TTC549 (cell line): Measurements from ENCODE around the gene PARP16.
"Not testable (repeated sequence)": the region's sequence is repeated elsewhere in the genome, so short reads cannot be mapped to it uniquely, and the experiment has no call there.

Experiments used
- FAIRE-seq: peaks from 2 replicates; lab custom pipeline; 2012; peaks lifted over from hg19 to GRCh38; lab: Jason Lieb, UNC

The PARP16 gene

GRCh38 chr15:65232520-65232919 lies 54.2 kb downstream of the PARP16 start:
- no peak for FAIRE-seq

GRCh38 chr15:65231306-65231705 lies 55.4 kb downstream of the PARP16 start:
- no peak for FAIRE-seq

DNA sequence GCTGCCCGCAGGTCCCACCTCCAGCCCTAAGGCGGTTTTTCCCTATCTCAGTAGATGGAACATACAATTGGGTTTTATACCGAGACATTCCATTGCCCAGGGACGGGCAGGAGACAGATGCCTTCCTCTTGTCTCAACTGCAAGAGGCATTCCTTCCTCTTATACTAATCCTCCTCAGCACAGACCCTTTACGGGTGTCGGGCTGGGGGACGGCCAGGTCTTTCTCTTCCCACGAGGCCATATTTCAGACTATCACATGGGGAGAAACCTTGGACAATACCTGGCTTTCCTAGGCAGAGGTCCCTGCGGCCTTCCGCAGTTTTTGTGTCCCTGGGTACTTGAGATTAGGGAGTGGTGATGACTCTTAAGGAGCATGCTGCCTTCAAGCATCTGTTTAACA lies 59.8 kb downstream of the PARP16 start:
- not testable (repeated sequence) for FAIRE-seq

GRCh38 chr15:65226221-65226620 lies 60.5 kb downstream of the PARP16 start:
- FAIRE-seq, result no peak

GRCh38 chr15:65223996-65224395 lies 62.7 kb downstream of the PARP16 start:
- FAIRE-seq, result no peak

- no peak for FAIRE-seq
These were observed 63.8 kb downstream of the PARP16 start for GRCh38 chr15:65222891-65223290.

- FAIRE-seq, result no peak
These were observed 65.0 kb downstream of the PARP16 start for GRCh38 chr15:65221697-65222096.

GRCh38 chr15:65219137-65219536 lies 67.5 kb downstream of the PARP16 start:
- no peak for FAIRE-seq

DNA sequence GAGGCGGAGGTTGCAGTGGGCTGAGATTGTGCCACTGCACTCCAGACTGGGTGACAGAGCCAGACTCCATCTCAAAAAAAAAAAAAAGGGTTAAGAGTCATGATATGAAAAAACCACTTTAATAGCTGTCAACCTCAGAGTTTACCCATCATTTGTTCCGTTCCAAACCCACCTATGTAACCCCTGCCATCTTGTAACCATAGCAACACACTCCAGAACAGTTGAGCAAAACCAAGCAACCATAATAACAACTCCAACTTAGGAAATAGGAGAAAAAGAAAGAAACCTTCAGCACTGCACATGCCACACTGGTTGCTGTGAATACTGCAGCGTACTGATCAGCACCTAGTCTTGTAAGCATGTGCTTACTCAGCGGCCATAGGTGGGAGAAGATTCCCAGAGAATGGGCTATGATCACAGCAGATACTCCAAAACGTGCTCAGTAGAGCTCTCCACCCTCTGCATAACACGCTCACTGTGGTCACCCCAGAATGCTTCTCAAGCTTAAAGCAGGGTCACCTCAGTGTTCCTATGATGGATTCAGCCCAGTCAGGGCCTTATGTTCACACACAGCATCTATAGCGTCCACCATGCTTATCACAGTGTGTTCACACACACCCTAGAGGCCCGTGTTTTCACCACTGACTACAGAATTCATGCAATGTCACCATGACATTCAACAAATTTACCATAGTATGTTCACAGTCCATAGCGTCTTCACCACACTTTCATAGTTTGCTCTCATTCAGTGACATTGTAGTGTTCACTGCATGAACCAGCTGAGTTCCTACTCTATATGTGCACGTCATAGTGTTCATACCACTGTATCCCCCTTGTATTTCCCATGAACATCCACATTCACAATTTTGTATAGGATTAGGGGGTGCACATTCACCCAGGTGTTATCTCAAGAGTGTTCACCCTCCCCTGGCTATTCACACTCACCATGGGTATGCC lies 68.9 kb downstream of the PARP16 start:
- FAIRE-seq, result no peak

DNA sequence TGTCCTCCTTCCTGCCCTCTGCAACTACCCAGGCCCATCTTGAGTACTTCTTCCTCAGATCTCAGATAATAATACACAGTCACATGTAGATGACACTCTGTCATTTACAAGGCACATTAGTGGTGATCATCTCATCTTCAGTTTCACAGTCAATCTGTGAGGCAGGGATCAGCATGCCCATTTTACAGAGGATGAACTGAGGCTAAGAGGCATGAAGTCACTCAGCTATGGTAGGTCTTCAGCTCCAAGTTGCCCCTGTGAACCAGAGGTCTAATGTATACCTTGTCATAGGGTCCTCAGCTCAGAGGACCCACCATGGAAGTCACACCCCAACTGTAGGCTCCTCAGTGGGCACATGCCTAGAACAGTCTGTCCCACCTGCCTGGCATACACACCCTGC lies 71.2 kb downstream of the PARP16 start:
- no peak for FAIRE-seq

GRCh38 chr15:65214010-65214409 lies 72.7 kb downstream of the PARP16 start:
- no peak for FAIRE-seq

GRCh38 chr15:65213241-65213640 lies 73.4 kb downstream of the PARP16 start:
- no peak for FAIRE-seq

GRCh38 chr15:65212097-65212496 lies 74.6 kb downstream of the PARP16 start:
- FAIRE-seq, result no peak

DNA sequence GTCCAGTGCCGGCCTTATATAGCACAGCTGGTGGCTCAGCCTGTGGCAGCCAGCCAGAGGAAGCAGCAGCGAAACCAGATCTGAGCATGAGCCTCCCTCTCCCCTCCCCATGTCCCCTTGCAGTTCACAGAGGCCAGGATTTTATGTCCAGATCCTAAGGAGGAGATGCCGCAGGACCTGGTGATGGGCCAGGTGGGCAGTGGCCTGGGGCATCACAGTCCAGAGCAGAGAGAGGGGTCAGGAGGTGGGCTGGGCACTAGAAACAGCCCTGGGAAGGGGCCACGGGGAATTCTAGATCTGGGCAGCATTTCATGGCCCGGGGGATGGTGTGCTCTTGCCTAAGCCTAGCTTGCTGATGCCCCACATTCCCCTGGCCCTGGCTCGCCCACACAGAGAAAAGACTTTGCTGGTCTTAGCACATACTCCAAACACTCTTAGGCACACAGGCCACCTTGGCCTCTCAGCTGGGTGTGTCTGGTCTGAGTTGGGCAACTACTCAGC lies 75.2 kb downstream of the PARP16 start:
- FAIRE-seq, result no peak

DNA sequence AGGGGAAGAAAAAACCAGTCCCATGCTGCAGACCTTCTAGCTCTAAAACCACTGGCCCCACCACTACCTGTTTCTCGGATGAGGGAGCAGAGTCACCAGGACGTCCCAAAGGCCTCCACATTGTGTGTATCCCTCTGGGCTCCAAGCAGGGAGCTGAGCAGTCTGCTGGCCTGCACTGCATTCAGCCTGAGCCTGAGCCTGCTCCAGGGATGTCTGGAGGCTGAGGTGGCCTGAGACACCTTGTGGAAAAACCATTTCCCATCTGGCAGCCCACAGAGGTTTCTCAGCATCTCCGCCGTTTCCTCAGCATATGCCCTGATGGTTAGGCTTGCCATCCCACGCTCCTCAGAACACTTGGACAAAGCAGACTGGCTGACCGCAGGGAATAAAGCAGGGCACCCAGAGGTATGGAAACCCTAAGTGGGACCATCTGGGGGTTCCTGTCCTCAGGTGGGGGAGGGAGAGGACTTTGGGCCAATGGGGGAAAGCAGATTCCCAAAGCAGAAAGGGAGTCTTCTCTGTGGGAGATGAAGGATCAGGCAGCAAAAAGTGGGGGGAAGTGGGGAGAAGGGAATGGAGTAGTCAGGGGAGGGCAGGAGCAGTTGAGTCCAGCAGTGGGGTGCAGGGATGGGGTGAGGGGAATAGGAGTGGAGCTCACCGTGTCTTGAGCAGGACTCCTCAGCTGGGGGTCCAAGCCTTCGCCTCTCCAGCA lies 75.8 kb downstream of the PARP16 start, which contains the start of gene CILP:
Gene CILP, minus strand, starts transcription at position 704 of the 712 bp plus-strand sequence. CDS start 1,718 bp downstream, outside the sequence.
- no peak for FAIRE-seq

DNA sequence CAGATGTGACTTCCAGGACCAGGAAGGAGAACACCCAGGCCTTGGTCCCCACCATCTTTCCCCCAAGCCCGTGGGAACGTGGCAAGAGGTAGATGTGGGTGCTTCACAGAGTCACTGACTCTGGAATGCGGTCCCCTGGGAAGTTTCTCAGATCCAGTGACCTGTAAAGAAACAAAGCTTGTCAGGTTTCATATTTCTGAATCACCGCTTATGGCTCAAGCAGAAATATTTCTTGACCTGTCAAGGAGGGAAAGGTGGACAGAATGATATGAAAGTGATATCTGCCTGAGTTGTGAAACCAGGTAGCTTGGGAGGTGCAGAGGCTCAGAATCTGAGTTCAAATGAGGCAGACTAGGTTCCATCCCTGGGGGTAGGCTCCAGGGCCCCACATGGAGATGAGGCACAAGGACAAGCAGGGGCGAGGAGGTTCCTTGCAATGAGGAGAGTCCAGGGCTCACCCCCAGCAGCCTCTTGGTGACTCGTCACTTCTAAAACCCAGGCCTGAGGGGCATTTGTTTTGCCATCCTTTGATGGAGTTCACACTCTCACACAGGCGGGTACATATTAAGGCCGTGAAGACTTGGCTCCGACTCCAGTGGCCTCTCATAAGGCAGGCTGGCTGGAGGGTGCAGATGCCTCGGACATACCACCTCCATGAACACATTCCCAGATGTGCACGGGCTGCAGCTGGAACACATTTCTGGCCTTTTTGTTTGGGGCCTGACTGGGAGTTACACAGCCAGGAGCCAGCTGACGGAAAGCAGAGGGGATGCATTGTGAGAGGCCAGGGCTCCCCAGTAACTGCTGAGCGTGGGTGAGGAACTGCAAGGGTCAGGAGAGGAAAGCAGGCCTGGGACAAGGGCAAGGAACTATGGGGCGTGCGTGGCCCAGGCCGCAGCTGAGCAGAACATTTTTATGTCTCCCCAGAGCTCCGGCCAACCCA lies 76.7 kb downstream of the PARP16 start:
- no peak for FAIRE-seq

- no peak for FAIRE-seq
These were observed 78.0 kb downstream of the PARP16 start for GRCh38 chr15:65208647-65209046.
